ENCODE data around the gene HNRNPH1.
A peak's percentile ranks its signal among the peaks of the same experiment; 100 is the strongest.

The HNRNPH1 gene

GRCh38 chr5:179623906-179624741 lies 653 bp upstream of the HNRNPH1 start:
- peak; percentile 65 for DNase-seq (ENCODE audit: low read depth)

- no peak for DNase-seq (ENCODE audit: low read depth)
Measured at GRCh38 chr5:179621551-179622214, 1.8 kb downstream of the HNRNPH1 start.

GRCh38 chr5:179620703-179621350 lies 2.6 kb downstream of the HNRNPH1 start:
- peak; percentile 66 for DNase-seq (ENCODE audit: low read depth)

GRCh38 chr5:179620293-179620692 lies 3.2 kb downstream of the HNRNPH1 start:
- DNase-seq (ENCODE audit: low read depth) = peak; percentile 49

DNA sequence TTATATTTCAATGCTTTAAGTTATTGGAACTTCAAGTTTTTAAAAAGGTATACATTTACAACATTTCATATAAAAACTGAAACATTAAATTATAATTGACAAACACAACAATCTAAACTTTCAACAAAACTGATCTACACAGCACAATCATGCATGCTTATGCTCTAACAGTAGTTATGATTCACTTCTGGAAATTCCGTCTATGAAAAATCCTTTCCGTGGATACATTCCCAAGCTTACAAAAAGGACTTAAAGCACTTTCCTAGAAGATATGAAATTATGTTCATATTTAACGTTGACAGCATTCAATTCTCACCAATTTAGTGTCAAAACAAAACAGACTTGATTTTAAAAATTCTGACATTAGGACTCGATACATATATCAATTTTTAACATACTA lies 3.7 kb downstream of the HNRNPH1 start:
- DNase-seq (ENCODE audit: low read depth) = peak; percentile 70

- DNase-seq (ENCODE audit: low read depth) = peak; percentile 52
Measured at GRCh38 chr5:179618923-179619554, 4.4 kb downstream of the HNRNPH1 start.

- no peak for DNase-seq (ENCODE audit: low read depth)
Measured at GRCh38 chr5:179617930-179618329, 5.5 kb downstream of the HNRNPH1 start.

- DNase-seq (ENCODE audit: low read depth) = no peak
Measured at GRCh38 chr5:179616002-179616594, 7.4 kb downstream of the HNRNPH1 start.

DNA sequence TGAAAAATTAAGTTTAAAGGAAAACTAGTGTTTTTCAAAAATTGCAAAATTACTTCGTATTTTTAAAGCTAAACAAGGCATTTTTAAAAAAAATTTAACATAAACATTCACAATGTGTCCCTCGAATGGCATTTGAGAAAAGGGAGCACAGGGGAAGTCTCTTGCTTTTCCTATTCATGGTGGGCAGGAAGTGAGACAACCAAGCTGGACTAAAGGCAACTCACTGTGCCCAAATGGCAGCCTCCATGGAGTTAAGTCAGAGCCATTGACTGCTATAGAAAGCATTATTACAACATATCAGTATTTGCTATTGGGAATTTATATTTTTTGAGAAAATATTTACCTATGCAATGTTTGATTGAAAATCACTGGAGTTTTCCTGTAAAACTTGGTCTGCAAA lies 8.3 kb downstream of the HNRNPH1 start:
- DNase-seq (ENCODE audit: low read depth) = no peak

GRCh38 chr5:179614745-179615144 lies 8.7 kb downstream of the HNRNPH1 start:
- DNase-seq (ENCODE audit: low read depth) = no peak

DNA sequence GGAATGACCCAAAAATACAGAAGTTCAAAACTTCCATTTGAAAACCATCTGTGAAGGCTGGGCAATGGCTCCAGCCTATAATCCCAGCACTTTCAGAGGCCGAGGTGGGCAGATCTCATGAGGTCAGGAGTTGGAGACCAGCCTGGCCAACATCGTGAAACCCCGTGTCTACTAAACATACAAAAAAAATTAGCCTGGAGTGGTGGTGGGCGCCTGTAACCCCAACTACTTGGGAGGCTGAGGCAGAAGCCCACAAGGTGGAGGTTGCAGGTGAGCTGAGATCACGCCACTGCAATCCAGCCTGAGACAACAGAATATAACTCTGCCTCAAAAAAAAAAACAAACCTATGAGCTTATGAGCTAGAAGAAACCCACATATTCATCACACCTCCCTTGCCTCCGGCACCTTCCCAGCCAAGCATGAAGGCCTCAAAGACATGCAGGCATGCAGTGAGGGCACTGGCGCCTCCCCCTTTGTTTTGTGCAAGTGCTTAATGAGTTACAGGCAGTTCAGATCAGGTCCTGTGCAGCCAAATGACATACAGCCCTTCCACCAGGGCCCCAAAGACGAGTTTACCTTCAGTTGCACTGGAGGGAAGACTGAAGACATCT lies 9.9 kb downstream of the HNRNPH1 start:
- DNase-seq (ENCODE audit: low read depth) = no peak

DNA sequence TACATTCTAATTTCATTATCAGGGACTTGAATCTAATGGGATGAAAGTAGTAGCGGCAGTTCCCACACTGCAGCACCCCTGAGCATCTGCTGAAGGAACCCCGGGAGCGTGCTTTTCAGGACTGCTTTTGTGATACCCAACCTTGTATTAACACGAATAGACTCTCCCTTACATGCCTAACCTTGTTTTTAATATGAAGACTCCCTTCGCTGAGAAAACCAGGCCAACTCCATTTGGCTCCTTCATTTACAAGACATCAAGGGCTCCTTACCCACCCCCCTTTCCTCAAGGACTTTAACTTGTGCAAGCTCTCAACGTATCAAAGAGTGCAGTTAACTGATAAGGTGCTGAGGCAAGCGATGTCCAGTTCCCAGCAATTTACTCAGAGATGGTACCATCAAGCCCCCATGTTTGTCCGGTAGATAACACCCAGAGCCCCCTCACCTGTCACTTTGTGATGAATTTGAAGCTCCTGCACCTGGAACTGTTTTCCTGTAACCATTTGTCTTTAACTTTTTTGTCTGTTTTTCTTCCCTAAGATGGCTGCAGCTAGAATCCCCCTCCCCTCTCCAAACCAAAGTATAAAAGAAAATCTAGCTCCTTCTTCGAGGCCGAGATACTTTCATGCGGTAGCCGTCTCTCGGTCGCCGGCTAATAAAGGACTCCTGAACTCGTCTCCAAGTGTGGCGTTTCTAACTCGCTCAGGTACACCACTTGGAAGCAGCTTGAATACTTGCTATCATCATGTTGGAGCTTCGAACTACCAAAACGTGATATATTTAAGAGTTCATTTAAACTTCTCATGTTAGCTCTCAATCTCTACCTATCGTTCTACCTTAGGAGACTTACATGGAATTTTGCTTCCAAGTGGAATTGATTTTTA lies 10.7 kb downstream of the HNRNPH1 start:
- DNase-seq (ENCODE audit: low read depth) = peak; percentile 58

DNA sequence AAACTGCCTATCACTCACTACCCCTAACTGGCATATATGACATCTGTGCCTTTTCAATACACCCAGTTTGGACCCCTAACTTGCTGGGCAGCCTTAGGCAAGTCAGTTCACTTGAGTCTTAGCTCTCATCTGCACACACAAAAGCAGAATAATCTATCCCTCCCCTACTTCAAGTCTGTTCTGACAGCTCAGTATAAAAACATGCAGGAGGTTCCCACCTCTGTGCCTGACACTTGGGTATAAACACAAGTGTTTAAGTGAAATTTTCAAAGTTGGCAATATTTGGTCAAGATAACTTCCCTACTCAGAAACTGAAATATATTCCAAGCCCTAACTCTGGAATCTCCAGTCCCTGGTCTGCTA lies 12.6 kb downstream of the HNRNPH1 start:
- no peak for DNase-seq (ENCODE audit: low read depth)

DNA sequence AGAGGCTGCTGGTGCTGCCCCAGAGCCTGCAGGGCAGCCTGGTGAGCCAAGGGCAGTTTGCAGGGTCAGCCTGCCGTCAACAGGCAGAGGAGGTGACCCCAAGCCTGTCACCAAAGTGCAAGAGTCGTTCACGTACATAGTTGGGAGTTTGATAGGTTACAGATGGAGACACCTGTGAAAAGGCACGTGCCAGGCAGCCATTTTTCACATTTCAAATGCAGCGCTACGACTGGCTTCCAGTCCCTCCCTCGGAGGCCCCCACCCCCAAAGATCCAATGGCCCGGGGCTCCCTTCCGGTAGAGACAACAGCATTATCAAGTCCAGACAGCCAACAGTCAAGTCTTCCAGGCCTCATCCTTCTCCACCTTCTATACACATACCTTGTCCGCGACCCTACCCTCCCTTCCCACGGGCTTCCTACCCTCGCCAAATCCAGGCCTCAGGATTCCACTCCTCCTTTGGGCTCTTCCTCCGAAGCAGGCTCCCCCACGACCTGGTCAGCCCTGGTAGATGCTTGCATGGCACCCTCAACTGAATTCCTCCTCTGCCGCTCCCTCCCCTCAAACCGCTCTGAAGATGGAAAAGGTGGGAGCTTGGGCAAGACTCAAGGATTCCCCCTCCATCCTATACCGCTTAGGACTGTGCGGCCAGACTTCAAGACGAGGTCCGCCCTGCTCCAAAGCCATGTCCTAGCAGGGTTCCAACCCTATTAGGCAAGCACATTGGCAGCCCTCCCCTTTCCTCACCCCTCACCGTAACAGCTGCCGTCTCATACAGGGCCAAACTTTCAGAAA lies 13.2 kb downstream of the HNRNPH1 start:
- no peak for DNase-seq (ENCODE audit: low read depth)

DNA sequence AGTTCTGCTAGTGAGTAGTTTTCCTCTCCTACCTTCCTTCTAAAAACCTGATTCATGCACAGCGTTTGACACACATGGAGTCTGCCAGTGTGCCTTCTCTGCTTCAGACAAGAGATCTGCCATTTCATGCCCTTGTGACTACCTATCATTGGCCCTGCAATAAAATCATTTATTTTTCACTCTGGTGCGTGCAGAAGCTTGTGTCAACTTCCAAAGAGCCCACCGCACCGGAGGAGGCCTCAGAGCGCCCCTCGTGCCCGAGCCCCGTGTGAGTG lies 13.7 kb downstream of the HNRNPH1 start:
- DNase-seq (ENCODE audit: low read depth) = no peak

- no peak for DNase-seq (ENCODE audit: low read depth)
Measured at GRCh38 chr5:179608131-179608581, 15.3 kb downstream of the HNRNPH1 start.

GRCh38 chr5:179607160-179607931 lies 16.1 kb downstream of the HNRNPH1 start:
- DNase-seq (ENCODE audit: low read depth) = no peak

- no peak for DNase-seq (ENCODE audit: low read depth)
Measured at GRCh38 chr5:179606910-179607159, 16.6 kb downstream of the HNRNPH1 start.

GRCh38 chr5:179606071-179606909 lies 17.2 kb downstream of the HNRNPH1 start:
- no peak for DNase-seq (ENCODE audit: low read depth)

Data from amniotic epithelial cell (primary cell).